ENCODE measurements around the gene SNRPB2.
A peak's percentile ranks its signal among the peaks of the same experiment; 100 is the strongest.

The SNRPB2 gene

DNA sequence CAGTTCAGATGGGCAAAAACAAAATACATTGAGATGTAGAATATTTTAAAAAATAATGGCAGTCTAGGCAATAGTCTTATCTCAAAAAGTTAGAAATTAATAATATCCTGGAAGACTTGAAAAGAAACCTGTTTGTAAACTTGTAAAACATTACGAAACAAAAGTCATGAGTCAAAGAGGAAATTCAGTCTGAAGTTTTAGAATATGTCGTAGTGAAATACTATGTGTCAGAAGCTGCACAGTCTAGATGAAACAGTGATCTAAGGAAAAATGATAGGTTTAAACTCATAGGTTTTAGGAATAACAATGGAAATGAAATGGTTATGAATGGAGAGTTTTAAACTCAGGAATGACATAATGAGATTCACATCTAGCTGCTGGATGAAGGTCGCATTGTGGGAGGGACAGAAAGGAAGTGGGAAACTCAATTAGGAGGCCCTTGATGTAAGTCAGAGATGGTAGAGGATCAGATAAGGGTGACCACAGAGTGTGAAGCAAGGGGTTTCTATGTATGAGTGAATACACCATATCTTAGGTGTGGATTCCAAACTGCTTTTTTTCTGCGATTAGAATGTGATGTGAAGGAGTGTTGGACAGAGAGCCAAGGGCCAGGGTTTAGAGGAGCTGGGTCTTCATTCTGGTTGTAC lies 2.8 kb downstream of the SNRPB2 start:
- no peak for DNase-seq (ENCODE audit: low read depth)

DNA sequence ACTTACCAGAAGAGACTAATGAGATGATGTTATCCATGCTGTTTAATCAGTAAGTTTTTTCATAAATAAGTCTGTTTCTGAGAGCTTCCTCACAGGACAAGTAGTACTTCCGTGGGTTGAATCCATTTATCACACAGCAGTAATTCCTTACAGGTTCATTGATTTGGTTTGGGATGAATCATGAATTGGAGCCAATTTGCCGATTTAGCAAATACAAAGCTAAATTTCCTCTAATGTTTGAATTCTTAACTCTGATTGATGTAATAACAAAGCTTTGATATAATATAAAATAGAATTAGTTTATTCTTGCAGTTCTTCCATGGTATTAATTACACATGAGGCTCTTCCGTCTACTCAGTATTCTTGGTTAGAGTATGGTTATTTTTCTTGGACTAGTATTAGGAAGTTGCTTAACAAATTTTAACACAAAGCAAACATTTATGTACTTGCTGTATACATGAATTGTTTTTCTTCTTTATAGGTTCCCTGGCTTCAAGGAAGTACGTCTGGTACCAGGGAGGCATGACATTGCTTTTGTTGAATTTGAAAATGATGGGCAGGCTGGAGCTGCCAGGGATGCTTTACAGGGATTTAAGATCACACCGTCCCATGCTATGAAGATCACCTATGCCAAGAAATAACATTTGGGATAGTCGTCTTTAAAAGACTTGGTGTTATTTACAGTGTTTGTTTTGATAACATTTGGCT lies 10.7 kb downstream of the SNRPB2 start:
- DNase-seq (ENCODE audit: low read depth) = no peak

- DNase-seq (ENCODE audit: low read depth) = no peak
Observed at GRCh38 chr20:16744178-16744807, 14.5 kb downstream of the SNRPB2 start.

DNA sequence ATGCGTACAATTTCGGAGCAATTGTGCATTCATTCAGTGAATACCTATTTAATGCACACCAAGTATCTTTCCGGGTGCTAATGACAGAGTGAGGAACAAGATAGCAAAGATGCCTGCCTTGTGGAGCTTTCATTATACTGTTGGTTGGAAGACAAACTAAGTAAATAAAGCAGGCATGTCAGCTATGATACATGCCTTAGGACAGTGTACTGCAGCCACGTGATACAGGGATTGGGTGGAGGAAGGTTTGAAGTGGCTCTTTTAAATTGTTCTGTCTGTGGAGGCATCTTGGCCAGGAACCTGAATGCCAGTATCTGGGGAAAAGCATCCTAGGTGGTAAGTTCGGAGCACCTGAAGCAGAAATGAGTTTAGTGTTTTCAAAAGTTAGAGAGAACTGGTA lies 15.4 kb downstream of the SNRPB2 start:
- DNase-seq (ENCODE audit: low read depth) = no peak

DNA sequence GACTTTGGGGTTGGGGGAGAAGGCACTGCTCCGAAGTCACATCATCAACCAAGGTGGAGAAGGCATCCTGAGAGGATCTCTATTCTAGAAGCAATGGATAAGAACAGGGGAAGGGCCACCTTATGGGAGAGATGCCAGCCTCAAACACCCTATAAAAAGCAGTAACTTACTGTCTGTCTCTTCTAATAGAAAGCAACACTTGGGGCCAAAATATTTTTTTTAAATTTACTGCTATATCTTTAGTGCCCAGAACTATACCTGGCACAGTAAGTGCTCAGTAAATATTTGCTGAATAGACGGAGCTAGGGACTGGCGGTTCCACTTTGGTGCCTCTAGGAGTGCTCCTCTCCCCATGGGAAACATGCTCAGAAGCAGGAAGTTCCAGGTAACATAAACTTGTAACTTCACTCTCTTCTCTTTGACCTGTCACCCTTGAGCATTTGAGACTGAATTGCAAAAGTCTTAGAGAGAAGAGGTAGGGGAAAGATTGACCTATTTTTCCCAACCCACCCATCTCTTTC lies 17.5 kb downstream of the SNRPB2 start:
- no peak for DNase-seq (ENCODE audit: low read depth)

GRCh38 chr20:16748308-16748900 lies 18.6 kb downstream of the SNRPB2 start, which contains the start of gene OTOR:
TSS of gene OTOR (plus strand) at chr20:16748358. CDS start at chr20:16748402, 44 bp downstream.
- no peak for DNase-seq (ENCODE audit: low read depth)

- no peak for DNase-seq (ENCODE audit: low read depth)
Observed at GRCh38 chr20:16749573-16749972, 19.7 kb downstream of the SNRPB2 start.

- no peak for DNase-seq (ENCODE audit: low read depth)
Observed at GRCh38 chr20:16752082-16752481, 22.3 kb downstream of the SNRPB2 start.

- DNase-seq (ENCODE audit: low read depth) = no peak
Observed at GRCh38 chr20:16752901-16753300, 23.1 kb downstream of the SNRPB2 start.

DNA sequence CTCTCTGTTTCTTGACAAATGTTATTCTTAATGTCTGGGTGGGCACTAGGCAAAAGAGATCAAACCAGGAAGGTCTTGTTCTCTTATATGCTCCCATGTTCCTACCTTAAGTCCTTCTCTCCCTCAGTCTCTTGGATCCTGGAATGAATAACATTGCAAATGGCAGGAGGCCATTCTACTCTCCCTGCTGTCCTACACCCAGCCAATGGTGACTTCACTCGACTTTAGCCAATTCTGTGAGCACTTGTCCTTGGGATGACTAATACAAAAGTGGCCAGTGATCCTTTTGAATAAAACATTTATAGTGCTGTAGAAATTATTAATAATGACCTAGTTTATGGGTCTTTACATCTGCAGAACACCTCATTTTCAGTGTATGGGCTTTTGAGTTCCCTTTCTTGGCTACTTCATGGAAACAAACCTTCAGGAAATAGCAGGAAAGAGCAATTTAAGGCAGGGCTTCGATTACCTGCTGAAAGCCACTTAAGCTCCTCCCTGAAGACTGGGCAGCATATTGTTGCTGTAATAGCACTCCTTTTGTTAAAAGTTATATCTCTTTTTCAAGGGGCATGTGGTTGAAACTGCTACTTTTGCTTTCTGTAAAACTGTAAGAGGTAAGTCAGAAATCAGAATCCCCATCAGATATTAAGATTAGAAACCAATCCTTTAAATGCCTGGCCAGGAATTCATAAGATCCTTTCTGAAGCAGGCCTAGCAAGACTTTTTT lies 28.8 kb downstream of the SNRPB2 start:
- no peak for DNase-seq (ENCODE audit: low read depth)

DNA sequence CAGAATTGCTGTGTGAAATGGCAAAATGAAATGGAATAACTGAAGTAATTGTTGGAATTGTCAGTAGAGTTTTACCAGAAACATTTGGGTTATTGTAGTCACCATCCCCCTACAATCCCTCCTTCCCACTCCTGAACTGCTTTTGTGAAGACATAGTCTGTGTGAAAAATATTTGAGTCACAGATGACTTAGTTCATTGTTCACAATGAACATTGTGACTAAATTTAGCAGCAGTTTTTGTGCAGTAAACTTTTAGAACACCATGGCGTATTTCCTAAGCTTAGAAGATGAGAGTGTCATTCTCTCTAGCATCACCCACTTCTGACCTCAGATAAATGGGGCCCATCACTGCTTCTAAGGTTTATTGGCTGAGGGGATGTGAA lies 29.3 kb downstream of the SNRPB2 start:
- no peak for DNase-seq (ENCODE audit: low read depth)

- DNase-seq (ENCODE audit: low read depth) = no peak
Observed at GRCh38 chr20:16760431-16761304, 30.8 kb downstream of the SNRPB2 start.

GRCh38 chr20:16761305-16761829 lies 31.5 kb downstream of the SNRPB2 start:
- DNase-seq (ENCODE audit: low read depth) = peak; percentile 33

- no peak for DNase-seq (ENCODE audit: low read depth)
Observed at GRCh38 chr20:16764560-16764959, 34.7 kb downstream of the SNRPB2 start.

GRCh38 chr20:16771213-16771612 lies 41.4 kb downstream of the SNRPB2 start:
- DNase-seq (ENCODE audit: low read depth) = no peak

DNA sequence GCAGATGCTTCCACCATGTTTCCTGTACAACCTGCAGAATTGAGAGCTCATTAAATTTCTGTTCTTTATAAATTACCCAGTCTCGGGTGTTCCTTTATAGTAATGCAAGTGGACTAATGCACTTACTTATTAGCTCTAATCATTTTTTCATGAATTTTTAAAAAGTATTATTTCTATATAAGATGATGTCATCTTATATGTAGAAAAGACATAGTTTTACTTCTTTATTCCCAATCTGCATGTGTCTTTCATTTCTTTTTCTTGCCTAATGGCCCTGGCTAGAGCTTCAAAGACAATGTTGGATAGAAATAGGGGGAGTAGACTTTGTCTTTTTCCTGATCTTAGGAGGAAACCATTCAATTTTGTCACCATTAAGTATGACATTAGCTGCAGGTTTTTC lies 46.1 kb downstream of the SNRPB2 start:
- DNase-seq (ENCODE audit: low read depth) = no peak

- no peak for DNase-seq (ENCODE audit: low read depth)
Observed at GRCh38 chr20:16777126-16777525, 47.3 kb downstream of the SNRPB2 start.

GRCh38 chr20:16778159-16778558 lies 48.3 kb downstream of the SNRPB2 start:
- DNase-seq (ENCODE audit: low read depth) = no peak

DNA sequence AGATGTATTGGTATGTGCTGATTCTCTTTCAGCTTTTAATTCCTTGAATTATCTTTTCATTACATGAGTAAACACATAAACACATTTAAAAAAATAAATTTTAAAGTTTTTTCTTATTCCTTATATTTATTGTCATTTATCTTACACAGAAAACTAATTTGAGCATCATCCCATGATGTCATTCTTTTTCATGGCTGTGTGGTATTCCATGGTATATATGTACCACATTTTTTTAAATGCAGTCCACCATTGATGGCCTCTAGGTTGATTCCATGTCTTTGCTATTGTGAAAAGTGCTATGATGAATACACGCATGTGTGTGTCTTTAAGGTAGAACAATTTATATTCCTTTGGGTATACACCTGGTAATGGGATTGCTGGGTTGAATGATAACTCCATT lies 51.7 kb downstream of the SNRPB2 start:
- DNase-seq (ENCODE audit: low read depth) = no peak

GRCh38 chr20:16785226-16785625 lies 55.4 kb downstream of the SNRPB2 start:
- no peak for DNase-seq (ENCODE audit: low read depth)

All from CMK (cell line).